HFFc6 (cell line): Measurements from ENCODE around the gene LDLRAD3. TPM values are rescaled to one million over a fixed set of nuclear protein-coding genes. Genes with fewer than 3 reads are reported as not detected.
A peak's percentile ranks its signal among the peaks of the same experiment; 100 is the strongest.

Source experiments
- DNase-seq: peaks from one replicate; pipeline ENCODE4 v3.0.0-alpha.2; 2018
- H3K27ac Mint-ChIP-seq: 2 replicates; pipeline ENCODE4 v1.8.0; 2020; ENCODE audit warnings: mild to moderate bottlenecking, mixed read lengths
- H3K27me3 Mint-ChIP-seq: 2 replicates; pipeline ENCODE4 v1.8.0; 2021; ENCODE audit warnings: mild to moderate bottlenecking, moderate library complexity, mixed read lengths; ENCODE audit not compliant: insufficient read depth
- H3K36me3 Mint-ChIP-seq: 2 replicates; pipeline ENCODE4 v1.8.0; 2021; ENCODE audit warnings: low read depth, mixed read lengths
- H3K4me1 Mint-ChIP-seq: 2 replicates; pipeline ENCODE4 v1.8.0; 2020; ENCODE audit warnings: low read depth, mixed read lengths
- H3K4me3 Mint-ChIP-seq: 2 replicates; pipeline ENCODE4 v1.8.0; 2020; ENCODE audit warnings: mild to moderate bottlenecking, moderate library complexity, mixed read lengths
- H3K9me3 Mint-ChIP-seq: 2 replicates; pipeline ENCODE4 v1.8.0; 2020; ENCODE audit warnings: mild to moderate bottlenecking, mixed read lengths
- CTCF ChIP-seq: fragments of 200-600 bp; sonication (generic); IDR thresholded peaks from 2 replicates; pipeline ENCODE4 v1.5.0; 2021; ENCODE audit warnings: antibody characterized with exemption, mild to moderate bottlenecking
- total RNA-seq, 6 experiments: library from RNA; stranded (reverse); fragmentation: NEBNext Ultra II Directional; extraction: Animal tissue kit (Norgen Biotek cat#: 25700); gene quantifications; 2 replicates in 1 of 6; 3 replicates in 5 of 6; pipeline ENCODE4 v1.2.3, GENCODE V29; 2021

Gene LDLRAD3
- total RNA-seq, 6 experiments from 2014 or later: 5.2 to 6.5 (median 5.6) TPM

GRCh38 chr11:36090356-36091109 lies 146.7 kb downstream of the LDLRAD3 start:
- no peak overlapping the region for H3K4me3 Mint-ChIP-seq
- H3K36me3 Mint-ChIP-seq: peaks cover 21% of the 10 kb centered on the region
- DNase-seq: no peak
- no peak for TF ChIP-seq CTCF
- no peaks in the 10 kb centered on the region; the same call in 1 of the 2 replicates for H3K9me3 Mint-ChIP-seq
- no peaks in the 10 kb centered on the region; the same call in 1 of the 2 replicates for H3K27me3 Mint-ChIP-seq
- H3K27ac Mint-ChIP-seq: peak overlapping the region; percentile 27
- peaks cover 45% of the 10 kb centered on the region for H3K4me1 Mint-ChIP-seq

GRCh38 chr11:36091256-36091811 lies 147.5 kb downstream of the LDLRAD3 start:
- H3K27ac Mint-ChIP-seq: peak overlapping the region; percentile 60
- H3K4me3 Mint-ChIP-seq: peak overlapping the region; percentile 17; the same call in 1 of the 2 replicates
- H3K36me3 Mint-ChIP-seq: peaks cover 17% of the 10 kb centered on the region
- H3K9me3 Mint-ChIP-seq: no peaks in the 10 kb centered on the region; the same call in 1 of the 2 replicates
- no peaks in the 10 kb centered on the region; the same call in 1 of the 2 replicates for H3K27me3 Mint-ChIP-seq
- peak; percentile 26 for DNase-seq
- H3K4me1 Mint-ChIP-seq: peaks cover 45% of the 10 kb centered on the region
- TF ChIP-seq CTCF: no peak

GRCh38 chr11:36092314-36093030 lies 148.6 kb downstream of the LDLRAD3 start:
- Mint-ChIP-seq H3K4me3 (no peak overlapping the region; the same call in 1 of the 2 replicates), H3K27me3 (no peaks in the 10 kb centered on the region; the same call in 1 of the 2 replicates), H3K4me1 (peaks cover 45% of the 10 kb centered on the region), H3K27ac (no peak overlapping the region), H3K9me3 (no peaks in the 10 kb centered on the region; the same call in 1 of the 2 replicates), H3K36me3 (peaks cover 17% of the 10 kb centered on the region)
- TF ChIP-seq CTCF: no peak
- no peak for DNase-seq

- H3K4me3 Mint-ChIP-seq: no peak overlapping the region
- DNase-seq: no peak
- H3K9me3 Mint-ChIP-seq: no peaks in the 10 kb centered on the region; the same call in 1 of the 2 replicates
- H3K27me3 Mint-ChIP-seq: no peaks in the 10 kb centered on the region; the same call in 1 of the 2 replicates
- no peak for TF ChIP-seq CTCF
- H3K27ac Mint-ChIP-seq: no peak overlapping the region
- peaks cover 17% of the 10 kb centered on the region for H3K36me3 Mint-ChIP-seq
- H3K4me1 Mint-ChIP-seq: peaks cover 37% of the 10 kb centered on the region
Observed at GRCh38 chr11:36093548-36093947, 149.7 kb downstream of the LDLRAD3 start.

GRCh38 chr11:36094164-36094563 lies 150.3 kb downstream of the LDLRAD3 start:
- peaks cover 23% of the 10 kb centered on the region for H3K36me3 Mint-ChIP-seq
- peaks cover 31% of the 10 kb centered on the region for H3K4me1 Mint-ChIP-seq

More at GRCh38 chr11:36094164-36094563, 150.3 kb downstream of the LDLRAD3 start:
- no peak overlapping the region for H3K27ac Mint-ChIP-seq
- no peaks in the 10 kb centered on the region; the same call in 1 of the 2 replicates for H3K9me3 Mint-ChIP-seq
- no peak for DNase-seq
- no peaks in the 10 kb centered on the region; the same call in 1 of the 2 replicates for H3K27me3 Mint-ChIP-seq
- no peak overlapping the region for H3K4me3 Mint-ChIP-seq
- no peak for TF ChIP-seq CTCF
